CD4-positive, alpha-beta T cell treated with Interleukin-6 for 4 hours (primary cell): Measurements from ENCODE around the gene CNN2.

Source experiments
- DNase-seq: peaks from one replicate; pipeline ENCODE4 v3.0.0-alpha.2; 2020; ENCODE audit warnings: mixed read lengths

CNN2 gene

DNA sequence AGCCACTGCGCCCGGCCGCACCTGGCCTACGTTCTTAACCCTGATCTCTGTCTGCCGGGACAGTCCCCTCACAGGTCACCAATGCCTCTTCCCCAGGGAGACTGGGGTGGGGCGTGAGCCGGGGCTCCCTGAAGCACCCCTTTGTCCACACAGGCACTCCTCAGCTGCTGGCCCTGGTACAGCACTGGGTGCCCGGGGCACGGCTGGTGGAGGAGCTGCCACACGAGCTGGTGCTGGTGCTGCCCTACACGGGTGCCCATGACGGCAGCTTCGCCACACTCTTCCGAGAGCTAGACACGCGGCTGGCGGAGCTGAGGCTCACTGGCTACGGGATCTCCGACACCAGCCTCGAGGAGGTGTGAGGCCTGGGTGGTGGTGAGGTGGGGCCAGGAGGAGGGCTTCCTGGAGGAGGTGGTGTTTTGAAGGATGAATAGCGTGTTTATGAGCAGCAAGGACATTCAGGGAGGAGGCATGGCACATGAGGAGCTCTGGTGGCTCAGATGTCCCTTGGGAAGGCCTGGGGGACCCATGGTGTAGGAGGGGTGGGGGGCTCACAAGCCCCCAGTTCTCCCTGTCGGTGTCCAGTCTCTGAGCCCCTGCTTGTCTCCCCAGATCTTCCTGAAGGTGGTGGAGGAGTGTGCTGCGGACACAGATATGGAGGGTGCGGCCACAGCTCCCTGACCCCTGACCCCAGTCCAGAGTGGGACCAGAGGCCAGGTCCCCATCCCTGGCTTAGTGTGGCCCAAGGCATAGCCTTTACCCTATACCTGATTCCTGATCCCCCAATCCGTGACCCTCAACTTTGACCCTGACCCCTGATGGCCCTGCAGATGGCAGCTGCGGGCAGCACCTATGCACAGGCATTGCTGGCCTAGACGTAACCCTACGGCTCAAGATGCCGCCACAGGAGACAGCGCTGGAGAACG is 27.0 kb downstream of the CNN2 start:
- DNase-seq = no peak

GRCh38 chr19:1054102-1055027 is 28.0 kb downstream of the CNN2 start:
- no peak for DNase-seq

- no peak for DNase-seq
Observed at GRCh38 chr19:1055028-1055425, 28.6 kb downstream of the CNN2 start.

DNA sequence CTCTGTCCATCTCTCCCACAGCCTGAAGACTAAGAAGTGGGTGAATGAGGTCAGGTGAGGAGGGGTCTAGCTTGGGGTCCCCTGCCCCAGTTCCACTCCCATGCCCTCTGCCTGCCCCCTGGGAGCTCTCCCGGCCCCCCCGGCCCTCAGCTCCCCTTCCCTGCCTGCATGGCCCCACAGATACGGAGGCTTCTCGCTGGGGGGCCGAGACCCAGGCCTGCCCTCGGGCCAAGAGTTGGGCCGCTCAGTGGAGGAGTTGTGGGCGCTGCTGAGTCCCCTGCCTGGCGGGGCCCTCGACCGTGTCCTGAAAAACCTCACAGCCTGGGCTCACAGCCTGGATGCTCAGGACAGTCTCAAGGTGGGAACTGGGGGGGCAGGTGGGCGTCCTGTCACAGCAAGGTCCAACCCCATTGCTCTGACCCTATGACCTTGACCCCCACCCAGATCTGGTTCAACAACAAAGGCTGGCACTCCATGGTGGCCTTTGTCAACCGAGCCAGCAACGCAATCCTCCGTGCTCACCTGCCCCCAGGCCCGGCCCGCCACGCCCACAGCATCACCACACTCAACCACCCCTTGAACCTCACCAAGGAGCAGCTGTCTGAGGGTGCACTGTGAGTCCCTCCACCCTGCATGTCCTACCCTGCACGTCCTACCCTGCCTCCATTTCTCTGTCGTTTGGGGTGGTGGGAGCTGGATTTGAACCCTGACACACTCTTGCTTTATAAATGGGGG is 29.6 kb downstream of the CNN2 start:
- no peak for DNase-seq

- peak; percentile 73 for DNase-seq
Observed at GRCh38 chr19:1057176-1057855, 30.9 kb downstream of the CNN2 start.

DNA sequence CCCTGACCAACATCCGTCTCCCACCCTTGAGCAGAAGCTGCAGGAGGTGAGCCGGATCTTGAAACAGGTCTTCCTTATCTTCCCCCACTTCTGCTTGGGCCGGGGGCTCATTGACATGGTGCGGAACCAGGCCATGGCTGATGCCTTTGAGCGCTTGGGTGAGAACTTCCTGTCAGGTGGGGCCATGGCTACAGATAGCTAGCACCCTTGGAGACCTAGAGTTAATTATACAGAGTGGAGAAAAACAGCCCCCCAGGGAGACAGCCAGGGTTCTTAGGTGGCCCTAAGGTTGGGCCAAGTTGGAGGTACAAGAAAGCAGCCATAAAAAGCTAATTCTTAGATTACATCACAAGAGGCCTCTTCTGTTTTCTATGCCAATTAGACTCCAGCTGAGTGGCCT is 31.7 kb downstream of the CNN2 start:
- peak; percentile 44 for DNase-seq

- DNase-seq = no peak
Observed at GRCh38 chr19:1060689-1061088, 34.3 kb downstream of the CNN2 start.

DNA sequence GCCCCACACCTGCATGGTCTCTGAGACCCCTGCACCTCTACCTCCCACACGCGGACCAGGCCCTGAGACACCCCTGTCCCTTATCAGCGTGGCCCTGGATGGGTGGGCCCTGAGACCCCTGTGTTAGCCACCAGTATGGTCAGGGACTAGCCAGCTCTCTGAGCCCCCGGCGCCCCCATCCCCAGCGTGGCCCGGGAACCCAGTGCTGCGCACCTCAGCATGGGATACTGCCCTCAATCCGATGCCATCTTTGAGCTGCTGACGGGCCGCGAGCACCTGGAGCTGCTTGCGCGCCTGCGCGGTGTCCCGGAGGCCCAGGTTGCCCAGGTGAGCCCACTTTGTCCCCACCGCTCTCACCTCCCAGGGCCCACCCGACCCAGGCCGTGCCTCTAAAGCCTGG is 35.6 kb downstream of the CNN2 start:
- no peak for DNase-seq

DNA sequence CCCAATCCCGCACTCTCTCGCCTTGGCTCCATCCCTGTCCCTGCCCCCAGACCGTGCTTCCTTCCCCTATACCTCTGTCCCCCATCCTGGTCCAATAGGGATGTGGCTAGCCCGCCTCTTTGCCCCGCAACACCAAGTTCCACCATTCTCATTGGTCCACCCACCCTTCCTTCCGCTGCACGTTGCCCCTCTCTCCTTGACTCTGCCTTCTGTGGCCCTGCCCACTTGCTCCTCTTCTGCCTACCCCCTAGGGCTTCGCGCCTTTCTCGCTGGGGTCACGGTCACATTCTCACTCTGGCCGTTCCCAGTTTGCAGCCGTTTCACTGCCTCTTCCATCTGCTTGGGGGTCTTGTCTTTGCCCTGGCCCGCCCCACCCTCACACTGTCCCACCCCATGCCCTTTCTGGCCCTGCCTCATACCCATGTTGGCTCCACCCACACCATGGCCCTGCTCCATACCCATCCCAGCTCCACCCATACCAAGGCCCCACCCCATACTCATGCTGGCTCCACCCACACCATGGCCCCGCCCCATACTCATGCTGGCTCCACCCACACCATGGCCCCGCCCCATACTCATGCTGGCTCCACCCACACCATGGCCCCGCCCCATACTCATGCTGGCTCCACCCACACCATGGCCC is 36.1 kb downstream of the CNN2 start:
- DNase-seq = peak; percentile 11

- peak; percentile 23 for DNase-seq
Observed at GRCh38 chr19:1063030-1063908, 36.9 kb downstream of the CNN2 start.

GRCh38 chr19:1063909-1064660 is 37.7 kb downstream of the CNN2 start:
- DNase-seq = peak; percentile 21

DNA sequence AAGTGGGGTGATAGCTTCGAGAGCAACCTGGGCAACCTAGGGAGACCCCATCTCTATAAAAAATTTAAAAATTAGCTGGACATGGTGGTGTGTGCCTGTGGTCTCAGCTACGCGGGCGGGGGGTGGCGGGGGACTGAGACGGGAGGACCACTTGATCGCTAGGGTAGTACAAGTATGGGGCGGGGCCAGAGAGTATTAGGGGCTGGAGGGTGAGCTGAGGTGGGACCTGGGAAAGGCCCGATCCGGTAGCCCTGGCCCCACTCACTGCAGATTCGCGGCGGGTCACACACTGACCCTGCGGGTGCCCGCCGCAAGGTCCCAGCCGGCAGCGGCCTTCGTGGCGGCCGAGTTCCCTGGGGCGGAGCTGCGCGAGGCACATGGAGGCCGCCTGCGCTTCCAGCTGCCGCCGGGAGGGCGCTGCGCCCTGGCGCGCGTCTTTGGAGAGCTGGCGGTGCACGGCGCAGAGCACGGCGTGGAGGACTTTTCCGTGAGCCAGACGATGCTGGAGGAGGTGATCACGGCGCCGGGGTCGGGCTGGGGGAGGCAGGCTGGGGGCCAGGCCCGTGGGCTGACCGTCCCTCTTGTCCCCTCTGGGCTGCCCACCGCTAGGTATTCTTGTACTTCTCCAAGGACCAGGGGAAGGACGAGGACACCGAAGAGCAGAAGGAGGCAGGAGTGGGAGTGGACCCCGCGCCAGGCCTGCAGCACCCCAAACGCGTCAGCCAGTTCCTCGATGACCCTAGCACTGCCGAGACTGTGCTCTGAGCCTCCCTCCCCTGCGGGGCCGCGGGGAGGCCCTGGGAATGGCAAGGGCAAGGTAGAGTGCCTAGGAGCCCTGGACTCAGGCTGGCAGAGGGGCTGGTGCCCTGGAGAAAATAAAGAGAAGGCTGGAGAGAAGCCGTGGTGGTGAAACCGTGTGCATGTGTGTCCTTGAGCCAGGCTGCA is 38.5 kb downstream of the CNN2 start:
- peak; percentile 82 for DNase-seq

DNA sequence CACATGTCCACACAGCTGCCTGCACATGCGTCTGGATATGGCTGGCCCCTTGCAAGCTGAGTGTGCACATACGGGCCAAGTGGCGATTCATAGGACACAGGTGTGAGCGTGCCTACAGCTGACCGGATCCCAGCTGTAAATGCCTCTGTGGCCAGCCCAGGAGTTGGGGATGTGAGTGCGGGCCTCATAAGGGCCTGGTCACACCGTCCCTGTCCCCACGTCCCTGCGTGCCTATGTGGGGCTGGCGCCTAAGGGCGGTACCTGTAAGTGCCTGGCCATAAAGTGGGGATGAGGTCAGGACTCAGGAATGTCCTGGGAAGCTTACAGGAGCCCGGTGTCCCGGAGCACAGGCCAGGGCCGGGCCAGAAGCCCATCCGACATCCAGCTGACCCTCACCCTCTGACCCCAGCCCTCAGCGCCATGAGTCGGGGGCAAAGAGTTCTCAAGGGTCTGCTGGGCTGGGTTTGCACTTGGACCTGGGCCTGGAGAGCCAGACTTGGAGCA is 39.2 kb downstream of the CNN2 start:
- DNase-seq = peak; percentile 3

GRCh38 chr19:1066251-1066747 is 39.9 kb downstream of the CNN2 start:
- peak; percentile 17 for DNase-seq

DNA sequence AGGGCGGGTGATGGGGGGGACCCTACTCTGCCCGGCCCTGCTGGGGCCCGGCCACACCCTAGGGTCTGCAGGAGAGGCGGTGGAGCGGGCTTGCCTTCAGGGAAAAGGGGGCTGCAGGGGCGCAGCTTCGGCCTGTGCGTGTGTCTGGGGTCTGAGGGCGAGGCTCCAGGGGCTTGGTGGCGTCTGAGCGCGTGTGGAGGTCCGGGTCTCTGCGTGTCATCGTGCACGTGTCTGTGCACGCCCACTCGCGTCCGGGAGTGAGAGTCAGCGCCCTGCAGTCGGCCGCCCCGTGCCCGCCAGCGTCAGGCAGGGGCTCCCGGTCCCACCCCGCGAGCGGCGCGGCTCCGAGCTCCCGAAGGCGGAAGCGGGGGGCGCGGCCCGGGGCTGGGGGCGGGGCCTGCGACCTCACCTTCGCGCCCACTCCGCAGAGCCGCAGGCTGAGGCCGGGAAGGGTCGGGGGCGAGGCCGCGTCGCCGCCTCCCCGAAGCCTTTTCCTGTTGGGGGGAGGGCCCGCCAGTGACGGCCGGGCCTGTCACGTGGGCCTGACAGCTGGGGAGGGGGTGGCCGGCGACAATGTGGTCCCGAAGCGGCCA is 40.4 kb downstream of the CNN2 start, which contains the start of gene ARHGAP45:
ARHGAP45 (plus strand) TSS at position 420 of the 593 bp plus-strand sequence. CDS start 239 bp downstream, outside the sequence.
- peak; percentile 93 for DNase-seq

- DNase-seq = no peak
Observed at GRCh38 chr19:1067341-1067957, 41.0 kb downstream of the CNN2 start.
